GM12878 (cell line): ENCODE measurements around the gene TPGS1.

Source experiments
- CREM ChIP-seq: IDR thresholded peaks from 2 replicates; pipeline ENCODE4 v1.6.1; 2014; ENCODE audit warnings: antibody characterized with exemption, low read depth
- CTCF ChIP-seq, 3 experiments: IDR thresholded peaks in 2 of 3; conservative IDR thresholded peaks in 1 of 3; 2 replicates each; pipeline ENCODE4 v1.5.1; 2011; ENCODE audit warnings: low read depth in 3 of 3, low read length in 3 of 3, mild to moderate bottlenecking in 3 of 3, control low read depth in 2 of 3, moderate library complexity in 2 of 3, inconsistent platforms in 1 of 3, mixed read lengths in 1 of 3; ENCODE audit not compliant: control insufficient read depth in 2 of 3, insufficient read depth in 1 of 3; ENCODE audit errors: extremely low read depth in 1 of 3
- E4F1 ChIP-seq: fragments of 450-650 bp; IDR thresholded peaks from 2 replicates; pipeline ENCODE4 v1.6.1; 2018; ENCODE audit warnings: borderline replicate concordance, mild to moderate bottlenecking; ENCODE audit not compliant: partially characterized antibody
- SP1 ChIP-seq: IDR thresholded peaks from one replicate; pipeline ENCODE4 v1.6.1; 2011; ENCODE audit warnings: low read depth, low read length
- TF ChIP-seq, protein P1 (sequence below): fragments of 450-650 bp; IDR thresholded peaks from 2 replicates; pipeline ENCODE4 v1.6.1; 2016; ENCODE audit warnings: mild to moderate bottlenecking

DNA sequence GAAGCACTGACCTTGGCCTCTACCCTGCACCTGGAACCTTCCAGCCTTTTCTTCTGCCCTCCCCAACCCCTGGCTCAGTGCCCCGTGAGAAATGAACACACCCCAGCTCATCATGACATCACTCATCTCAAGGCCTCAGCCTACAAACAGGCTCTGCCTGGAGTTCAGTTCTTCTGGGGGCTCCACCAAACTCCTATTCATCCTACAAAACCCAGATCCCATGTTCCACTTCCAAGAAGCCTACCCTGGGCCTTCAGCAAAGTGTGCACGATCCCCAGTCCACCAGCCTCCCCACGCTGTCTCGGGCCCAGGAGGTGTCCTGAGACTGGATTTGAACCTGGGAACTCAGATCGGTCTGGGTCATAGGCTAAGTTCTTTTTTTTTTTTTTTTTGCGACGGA lies 37.5 kb upstream of the TPGS1 start:
- no peak for TF ChIP-seq SP1
- no peak for TF ChIP-seq CREM
- no peak for TF ChIP-seq CTCF (IDR thresholded peaks at IDR 0.05 in 2 of 3, conservative IDR thresholded peaks at IDR 0.05 in 1 of 3; ENCODE audit: control insufficient read depth in 2 of 3, extremely low read depth in 1 of 3, insufficient read depth in 1 of 3, low read depth in 3 of 3, low read length in 3 of 3)
- TF ChIP-seq E4F1, result no peak
- TF ChIP-seq, protein P1, sequence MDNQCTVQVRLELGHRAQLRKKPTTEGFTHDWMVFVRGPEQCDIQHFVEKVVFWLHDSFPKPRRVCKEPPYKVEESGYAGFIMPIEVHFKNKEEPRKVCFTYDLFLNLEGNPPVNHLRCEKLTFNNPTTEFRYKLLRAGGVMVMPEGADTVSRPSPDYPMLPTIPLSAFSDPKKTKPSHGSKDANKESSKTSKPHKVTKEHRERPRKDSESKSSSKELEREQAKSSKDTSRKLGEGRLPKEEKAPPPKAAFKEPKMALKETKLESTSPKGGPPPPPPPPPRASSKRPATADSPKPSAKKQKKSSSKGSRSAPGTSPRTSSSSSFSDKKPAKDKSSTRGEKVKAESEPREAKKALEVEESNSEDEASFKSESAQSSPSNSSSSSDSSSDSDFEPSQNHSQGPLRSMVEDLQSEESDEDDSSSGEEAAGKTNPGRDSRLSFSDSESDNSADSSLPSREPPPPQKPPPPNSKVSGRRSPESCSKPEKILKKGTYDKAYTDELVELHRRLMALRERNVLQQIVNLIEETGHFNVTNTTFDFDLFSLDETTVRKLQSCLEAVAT, result no peak
